NCI-H146 treated with DMSO at 0.1 percent for 48 hours (cell line): ENCODE results near the gene MTNR1A.
"Not testable (repeated sequence)": the region's sequence is repeated elsewhere in the genome, so short reads cannot be mapped to it uniquely, and the experiment has no call there.

Source experiments
- DNase-seq: peaks from one replicate; lab custom pipeline; 2025; ENCODE audit not compliant: unreplicated experiment; lab: John Stamatoyannopoulos, UW

Gene MTNR1A

GRCh38 chr4:186563761-186564160, 8.4 kb upstream of the MTNR1A start:
- DNase-seq: no peak

DNA sequence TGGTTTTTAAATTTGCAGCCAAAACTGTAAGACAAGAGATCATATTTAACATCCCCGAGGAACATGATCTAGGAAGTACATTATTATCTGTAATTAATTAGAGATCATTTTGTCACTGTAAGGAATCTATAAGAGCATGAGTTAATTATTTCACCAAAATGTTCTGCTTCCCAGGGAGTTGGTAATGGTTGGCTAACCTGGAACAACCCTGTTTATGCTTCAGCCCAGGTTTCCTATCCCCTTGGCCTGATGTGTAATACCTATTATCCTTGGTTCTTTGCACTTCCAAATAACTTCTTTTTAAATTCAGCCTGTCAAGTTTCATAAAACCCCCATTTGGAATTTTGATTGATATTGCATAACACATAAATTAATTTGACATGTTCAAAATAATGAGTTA, 6.4 kb upstream of the MTNR1A start:
- no peak for DNase-seq

- DNase-seq: no peak
Observed at GRCh38 chr4:186560647-186561046, 5.3 kb upstream of the MTNR1A start.

GRCh38 chr4:186557486-186557885, 2.1 kb upstream of the MTNR1A start:
- no peak for DNase-seq

DNA sequence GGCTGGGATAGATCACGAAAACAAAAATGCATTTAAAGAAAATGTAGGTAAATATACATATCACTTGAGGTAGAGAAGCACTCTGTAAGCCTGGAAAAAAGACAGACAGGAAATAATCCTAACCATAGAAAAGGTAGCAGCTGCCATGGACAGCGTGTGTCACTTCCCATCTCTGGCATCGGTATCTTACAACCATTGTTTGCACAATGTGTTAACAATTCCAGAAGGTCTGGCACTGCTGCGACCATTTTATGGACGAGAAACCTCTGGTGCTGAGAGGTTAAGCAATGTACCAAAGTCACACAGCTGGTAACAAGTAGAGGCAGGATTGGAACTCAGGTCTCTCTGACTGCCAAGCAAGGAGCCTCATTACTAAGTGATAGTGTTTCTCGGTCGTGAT, 1.7 kb upstream of the MTNR1A start:
- no peak for DNase-seq

- DNase-seq: no peak
Observed at GRCh38 chr4:186554539-186554913, 841 bp downstream of the MTNR1A start.

GRCh38 chr4:186553717-186554116, 1.6 kb downstream of the MTNR1A start:
- no peak for DNase-seq

DNA sequence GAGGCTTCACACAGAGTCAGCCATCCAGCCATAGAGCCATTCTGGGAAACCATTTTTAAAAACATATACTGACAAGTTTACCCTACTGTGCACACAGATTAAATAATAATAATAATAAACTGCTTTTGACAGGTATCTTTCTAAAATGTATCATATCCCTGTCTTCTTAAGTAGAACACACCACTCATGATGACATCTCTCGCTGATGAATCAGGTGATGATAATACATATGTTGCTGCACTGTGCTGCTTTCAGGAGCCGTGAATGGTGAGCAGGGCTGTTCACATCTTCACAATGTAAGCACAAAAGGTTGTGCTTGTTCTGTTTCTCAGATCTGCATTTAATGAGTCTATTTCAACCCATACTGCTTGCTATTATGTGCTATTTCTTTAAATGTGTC, 3.5 kb downstream of the MTNR1A start:
- no peak for DNase-seq

DNA sequence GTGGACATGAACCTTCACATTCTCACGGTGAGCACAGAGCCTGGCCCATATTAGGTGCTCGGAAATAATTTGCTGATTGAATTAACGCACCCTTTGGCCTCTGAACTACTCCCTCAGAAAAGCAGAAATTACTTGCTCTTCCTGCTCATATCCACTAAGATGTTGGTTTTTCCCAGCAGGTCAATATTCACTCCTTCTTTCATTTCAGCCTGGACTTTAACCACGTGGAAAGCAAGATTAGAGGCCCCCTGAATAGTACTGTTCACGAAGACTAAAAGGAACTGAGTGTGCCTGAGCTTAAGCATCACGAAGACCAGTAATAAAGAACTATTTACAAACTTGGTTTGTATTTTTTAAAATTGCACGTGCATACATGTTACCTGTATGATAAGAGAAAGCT, 9.9 kb downstream of the MTNR1A start:
- no peak for DNase-seq

- no peak for DNase-seq
Observed at GRCh38 chr4:186543206-186543605, 12.2 kb downstream of the MTNR1A start.

DNA sequence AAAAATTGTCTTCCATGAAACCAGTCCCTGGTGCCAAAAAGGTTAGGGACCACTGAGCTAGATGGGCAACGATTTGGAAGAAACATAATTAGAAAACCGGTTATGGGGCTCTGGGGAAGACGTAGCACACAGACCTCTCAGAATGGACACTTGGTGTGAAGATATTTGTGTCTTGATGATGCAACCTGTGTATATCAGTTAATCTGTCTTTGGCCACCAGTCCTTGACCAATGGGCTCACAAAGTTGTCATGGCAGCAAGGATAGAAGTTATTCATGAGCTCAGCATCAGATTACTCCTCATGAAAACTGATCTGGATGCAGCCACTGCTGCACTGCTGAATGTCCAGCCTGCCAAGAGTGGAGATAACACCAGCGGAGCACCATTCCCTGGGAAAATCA, 13.6 kb downstream of the MTNR1A start:
- no peak for DNase-seq

DNA sequence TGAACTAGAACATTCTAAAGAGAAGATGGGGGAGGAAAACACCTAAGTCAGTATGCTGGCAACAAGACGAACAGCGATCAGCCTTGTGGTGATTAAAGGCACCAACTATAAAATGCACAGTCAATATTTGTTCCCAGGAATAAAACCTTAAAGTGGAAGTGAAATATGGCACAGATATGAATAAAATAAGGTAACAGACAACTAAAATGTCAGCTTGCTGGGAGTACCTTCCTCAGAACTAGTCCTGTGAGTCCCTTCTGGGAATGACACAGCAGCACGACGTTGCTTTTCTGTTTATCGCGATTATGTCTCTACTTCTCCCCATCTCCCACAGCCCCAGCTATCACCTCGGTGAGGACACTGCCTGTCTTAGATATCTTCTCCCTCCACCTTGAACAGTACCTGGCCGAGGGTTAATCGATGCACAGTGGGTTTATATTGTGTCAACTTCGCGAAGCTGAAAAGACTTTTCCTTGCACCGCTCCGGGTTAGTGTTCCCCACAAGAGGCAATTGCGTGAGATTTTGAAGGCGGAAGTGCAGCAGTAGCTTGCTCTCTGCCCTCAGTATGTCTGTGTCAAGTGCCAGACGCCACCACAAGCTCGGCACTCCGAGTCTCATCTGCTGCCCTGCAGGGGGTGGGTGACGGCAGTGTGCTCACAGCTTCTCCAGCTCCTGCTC, 17.4 kb downstream of the MTNR1A start:
- DNase-seq: no peak

DNA sequence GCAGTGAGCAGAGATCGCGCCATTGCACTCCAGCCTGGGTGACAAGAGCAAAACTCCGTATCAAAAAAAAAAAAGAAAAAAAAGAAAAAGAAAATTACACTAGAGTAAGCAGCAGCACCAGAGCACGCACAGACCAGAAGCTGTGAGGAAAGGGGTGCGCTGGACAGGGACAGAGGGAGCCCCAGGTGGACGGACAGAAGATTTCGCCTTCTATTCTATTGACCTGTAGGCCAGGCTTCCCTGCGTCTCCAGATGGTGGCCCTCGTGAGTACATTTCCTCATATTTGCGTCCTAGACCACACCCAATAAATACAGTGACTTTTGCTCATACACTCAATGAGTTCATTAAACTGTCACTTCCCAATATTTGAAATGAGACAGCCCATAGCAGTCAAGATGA, 19.1 kb downstream of the MTNR1A start:
- no peak for DNase-seq

DNA sequence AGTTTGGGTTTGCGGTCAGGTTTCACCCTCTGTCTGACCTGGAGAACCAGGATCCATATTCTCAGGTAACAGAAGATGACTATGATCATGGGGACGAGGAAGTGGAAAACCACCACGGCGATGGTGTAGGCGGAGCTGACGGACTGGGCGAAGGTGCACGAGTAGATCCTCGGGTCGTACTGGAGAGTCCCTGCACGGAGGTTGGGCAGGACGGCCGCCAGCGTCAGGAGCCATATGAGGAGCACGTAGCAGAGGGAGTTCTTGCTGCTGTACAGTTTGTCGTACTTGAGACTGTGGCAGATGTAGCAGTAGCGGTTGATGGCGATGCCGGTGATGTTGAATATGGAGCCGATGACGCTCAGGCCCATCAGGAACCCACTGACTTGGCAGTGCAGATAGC, 21.3 kb downstream of the MTNR1A start:
- no peak for DNase-seq

DNA sequence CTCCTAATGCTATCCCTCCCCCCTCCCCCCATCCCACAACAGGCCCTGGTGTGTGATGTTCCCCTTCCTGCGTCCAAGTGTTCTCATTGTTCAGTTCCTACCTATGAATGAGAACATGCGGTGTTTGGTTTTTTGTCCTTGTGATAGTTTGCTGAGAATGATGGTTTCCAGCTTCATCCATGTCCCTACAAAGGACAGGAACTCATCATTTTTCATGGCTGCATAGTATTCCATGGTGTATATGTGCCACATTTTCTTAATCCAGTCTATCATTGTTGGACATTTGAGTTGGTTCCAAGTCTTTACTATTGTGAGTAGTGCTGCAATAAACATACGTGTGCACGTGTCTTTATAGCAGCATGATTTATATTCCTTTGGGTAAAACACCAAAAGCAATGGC, 31.4 kb downstream of the MTNR1A start:
- DNase-seq: not testable (repeated sequence)

DNA sequence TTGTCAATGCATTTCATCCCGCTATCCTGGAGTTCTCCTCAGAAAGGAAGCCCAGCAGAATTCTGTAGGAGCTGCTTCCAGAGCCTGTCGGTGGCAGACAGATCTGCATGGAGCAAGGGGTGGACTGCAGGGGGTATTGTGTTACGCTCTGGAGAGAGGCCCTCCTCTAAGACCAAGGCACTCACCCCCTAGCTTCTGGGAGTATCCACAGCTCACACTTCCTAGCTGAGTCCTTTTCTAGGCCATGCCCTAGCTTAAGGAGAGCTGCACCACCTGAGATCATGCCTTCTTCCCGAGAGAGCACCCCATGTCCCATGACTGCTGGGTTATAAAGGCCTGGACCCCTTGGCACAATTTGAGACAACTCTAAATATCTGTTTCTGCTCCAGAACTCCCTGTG, 39.1 kb downstream of the MTNR1A start:
- DNase-seq: no peak

GRCh38 chr4:186514271-186514950, 41.0 kb downstream of the MTNR1A start:
- DNase-seq: no peak

DNA sequence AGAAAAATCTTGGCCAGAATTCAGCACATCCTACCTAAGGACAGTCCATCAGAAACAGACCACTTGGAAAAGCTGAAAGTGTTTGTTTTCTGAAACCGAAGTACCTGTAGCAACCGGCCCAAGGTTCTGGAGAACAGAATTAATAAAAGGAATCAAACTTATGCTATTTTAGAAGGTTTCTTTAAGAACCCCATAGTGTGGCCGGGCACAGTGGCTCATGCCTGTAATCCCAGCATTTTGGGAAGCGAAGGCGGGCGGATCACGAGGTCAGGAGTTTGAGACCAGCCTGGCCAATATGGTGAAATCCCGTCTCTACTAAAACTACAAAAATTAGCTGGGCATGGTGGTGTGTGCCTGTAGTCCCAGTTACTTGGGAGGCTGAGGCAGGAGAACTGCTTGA, 50.6 kb downstream of the MTNR1A start:
- DNase-seq: not testable (repeated sequence)

- no peak for DNase-seq
Observed at GRCh38 chr4:186502231-186502630, 53.1 kb downstream of the MTNR1A start.

- no peak for DNase-seq
Observed at GRCh38 chr4:186501554-186501953, 53.8 kb downstream of the MTNR1A start.

DNA sequence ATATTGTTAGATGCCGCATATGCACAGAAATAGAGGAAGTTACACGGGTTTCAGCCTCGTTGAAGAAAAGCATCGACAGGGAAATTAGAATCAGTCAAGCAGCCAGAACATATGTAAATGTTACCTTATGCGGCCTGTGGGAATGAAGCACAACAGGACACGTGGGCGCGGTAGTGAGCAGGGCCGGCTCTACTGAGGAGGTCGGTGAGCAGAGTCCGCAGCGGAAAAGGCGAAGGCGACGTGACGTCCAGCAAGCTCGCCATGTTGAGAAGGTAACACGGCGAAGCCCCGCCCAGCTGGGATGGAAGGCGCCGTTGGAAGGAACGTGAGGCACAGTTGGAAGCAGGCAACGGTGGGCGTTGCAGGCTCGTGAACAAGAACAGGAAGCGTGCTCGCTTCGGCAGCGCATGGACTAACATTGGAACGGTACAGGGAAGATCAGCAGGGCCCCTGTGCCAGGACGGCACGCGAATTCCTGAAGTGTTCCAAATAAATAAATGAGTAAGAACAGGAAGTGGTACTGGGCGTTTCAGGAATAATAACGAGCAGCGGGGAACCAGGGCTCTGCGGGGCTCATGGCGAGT, 54.6 kb downstream of the MTNR1A start:
- DNase-seq: no peak

- no peak for DNase-seq
Observed at GRCh38 chr4:186499467-186499866, 55.9 kb downstream of the MTNR1A start.

GRCh38 chr4:186497043-186497442, 58.3 kb downstream of the MTNR1A start:
- no peak for DNase-seq
